Lower lobe of right lung (tissue), 2 donors: ENCODE data around the gene CAPZB. TPM values are rescaled to one million over a fixed set of nuclear protein-coding genes. Genes with fewer than 3 reads are reported as not detected.
"Not testable (repeated sequence)": the region's sequence is repeated elsewhere in the genome, so short reads cannot be mapped to it uniquely, and the experiment has no call there.

Experiments used
- ATAC-seq, 2 donors: fragments of 200-7000 bp; cut with Tn5 transposase; one replicate each; pipeline ENCODE4 v1.9.1; 2020 to 2022; ENCODE audit warnings: mild to moderate bottlenecking in 2 of 2, moderate library complexity in 2 of 2
- DNase-seq: peaks from one replicate; pipeline ENCODE4 v3.0.0-alpha.2; 2020
- H3K27ac ChIP-seq: fragments of 200-600 bp; one replicate; pipeline ENCODE4 v1.8.0; 2022
- H3K27me3 ChIP-seq: fragments of 200-600 bp; one replicate; pipeline ENCODE4 v1.8.0; 2022; ENCODE audit warnings: low read depth
- H3K36me3 ChIP-seq: fragments of 200-600 bp; one replicate; pipeline ENCODE4 v1.8.0; 2022; ENCODE audit warnings: mild to moderate bottlenecking
- H3K4me1 ChIP-seq: fragments of 200-600 bp; one replicate; pipeline ENCODE4 v1.8.0; 2022
- H3K4me3 ChIP-seq: fragments of 200-600 bp; one replicate; pipeline ENCODE4 v1.8.0; 2022; ENCODE audit warnings: mild to moderate bottlenecking
- H3K9me3 ChIP-seq: fragments of 200-600 bp; one replicate; pipeline ENCODE4 v1.8.0; 2022
- intact Hi-C: fragments of 100-400 bp; cut with DNase I; formaldehyde crosslinking; loops from one replicate; pipeline ENCODE4 v1.11.0; 2022
- total RNA-seq: library from RNA; stranded (reverse); fragmentation: NEBNext Ultra II Directional; extraction: Animal tissue kit (Norgen Biotek cat#: 25700); gene quantifications from one replicate; pipeline ENCODE4 v1.2.1, GENCODE V29; 2021
- TF ChIP-seq, protein P1 (sequence below): fragments of 200-600 bp; IDR thresholded peaks from one replicate; pipeline ENCODE4 v1.8.0; 2022; ENCODE audit warnings: antibody characterized with exemption, mild to moderate bottlenecking
- donor health status: DM: no; HTN: yes; CAD: no; lungs with severe emphysema.

CAPZB gene
- total RNA-seq, 1 donor from 2014 or later, result 236 TPM

DNA sequence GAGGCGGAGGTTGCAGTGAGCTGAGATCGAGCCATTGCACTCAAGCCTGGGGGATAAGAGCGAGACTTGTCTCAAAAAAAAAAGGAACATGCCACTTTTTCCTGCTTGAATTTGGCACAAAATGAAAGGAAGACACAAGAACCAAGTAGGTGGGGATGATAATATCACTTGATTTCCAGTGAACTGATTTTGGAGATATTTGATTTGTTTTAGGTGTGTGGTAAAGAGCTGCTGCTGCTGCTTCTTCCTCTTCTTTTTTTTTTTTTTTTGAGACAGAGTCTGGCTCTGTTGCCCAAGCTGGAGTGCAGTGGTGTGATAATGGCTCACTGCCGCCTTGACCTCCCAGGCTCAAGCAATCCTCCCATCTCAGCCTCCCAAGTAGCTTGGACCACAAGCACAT lies 29.9 kb upstream of the CAPZB start:
- intact Hi-C loops, result no loop called here
- peaks cover 12% of the 10 kb centered on the region for H3K4me1 ChIP-seq
- DNase-seq, result no peak
- no peak for ATAC-seq
- no peaks in the 10 kb centered on the region for H3K9me3 ChIP-seq
- peak overlapping the region; percentile 37 for H3K27ac ChIP-seq
- TF ChIP-seq, protein P1, sequence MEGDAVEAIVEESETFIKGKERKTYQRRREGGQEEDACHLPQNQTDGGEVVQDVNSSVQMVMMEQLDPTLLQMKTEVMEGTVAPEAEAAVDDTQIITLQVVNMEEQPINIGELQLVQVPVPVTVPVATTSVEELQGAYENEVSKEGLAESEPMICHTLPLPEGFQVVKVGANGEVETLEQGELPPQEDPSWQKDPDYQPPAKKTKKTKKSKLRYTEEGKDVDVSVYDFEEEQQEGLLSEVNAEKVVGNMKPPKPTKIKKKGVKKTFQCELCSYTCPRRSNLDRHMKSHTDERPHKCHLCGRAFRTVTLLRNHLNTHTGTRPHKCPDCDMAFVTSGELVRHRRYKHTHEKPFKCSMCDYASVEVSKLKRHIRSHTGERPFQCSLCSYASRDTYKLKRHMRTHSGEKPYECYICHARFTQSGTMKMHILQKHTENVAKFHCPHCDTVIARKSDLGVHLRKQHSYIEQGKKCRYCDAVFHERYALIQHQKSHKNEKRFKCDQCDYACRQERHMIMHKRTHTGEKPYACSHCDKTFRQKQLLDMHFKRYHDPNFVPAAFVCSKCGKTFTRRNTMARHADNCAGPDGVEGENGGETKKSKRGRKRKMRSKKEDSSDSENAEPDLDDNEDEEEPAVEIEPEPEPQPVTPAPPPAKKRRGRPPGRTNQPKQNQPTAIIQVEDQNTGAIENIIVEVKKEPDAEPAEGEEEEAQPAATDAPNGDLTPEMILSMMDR, result no peak
- no peaks in the 10 kb centered on the region for H3K36me3 ChIP-seq
- H3K27me3 ChIP-seq, result no peaks in the 10 kb centered on the region
- H3K4me3 ChIP-seq, result no peak overlapping the region

DNA sequence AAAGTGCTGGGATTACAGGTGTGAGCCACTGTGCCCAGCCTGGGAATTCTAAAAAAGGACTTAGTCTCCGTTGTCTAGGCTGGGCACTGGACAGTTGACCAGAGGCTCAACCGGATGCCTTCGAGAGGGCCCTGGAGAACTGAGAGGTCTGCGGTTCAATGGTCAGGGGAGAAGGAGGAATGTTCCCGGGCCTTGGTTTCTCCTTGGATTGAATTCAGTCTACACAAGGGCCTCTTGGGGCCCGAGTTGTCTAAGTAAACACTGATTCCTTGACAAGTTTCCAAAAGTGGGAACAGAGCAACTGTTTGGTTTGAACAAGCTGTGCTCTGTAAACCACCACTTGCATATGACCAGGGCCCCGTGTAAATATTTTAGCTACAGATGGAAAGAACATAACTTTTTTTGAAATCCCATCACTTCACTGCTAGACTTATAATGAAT lies 29.1 kb upstream of the CAPZB start:
- Histone ChIP-seq H3K27ac (peak overlapping the region; percentile 64), H3K9me3 (no peaks in the 10 kb centered on the region), H3K27me3 (no peaks in the 10 kb centered on the region), H3K4me3 (no peak overlapping the region), H3K36me3 (no peaks in the 10 kb centered on the region), H3K4me1 (peaks cover 12% of the 10 kb centered on the region)
- intact Hi-C loops, result no loop called here
- DNase-seq (no peak), ATAC-seq (peak; percentile 58 to 78)
- TF ChIP-seq, protein P1, result no peak

DNA sequence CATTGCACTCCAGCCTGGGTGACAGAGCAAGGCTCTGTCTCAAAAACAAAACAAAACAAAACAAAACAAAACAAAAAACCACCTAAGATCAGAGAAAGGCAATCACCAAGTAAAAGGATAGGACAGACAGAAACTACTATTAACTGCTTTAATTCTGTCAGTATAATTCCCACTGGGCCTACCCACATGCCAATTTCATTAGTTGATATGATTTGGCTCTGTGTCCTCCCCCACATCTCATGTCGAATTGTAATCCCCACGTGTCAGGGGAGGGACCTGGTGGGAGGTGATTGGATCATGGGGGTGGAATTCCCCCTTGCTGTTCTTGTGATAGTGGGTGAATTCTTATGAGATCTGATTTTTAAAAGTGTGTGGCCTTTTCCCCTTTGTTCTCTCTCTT lies 27.2 kb upstream of the CAPZB start:
- Histone ChIP-seq H3K36me3 (no peaks in the 10 kb centered on the region), H3K9me3 (no peaks in the 10 kb centered on the region), H3K27ac (no peak overlapping the region), H3K4me3 (no peak overlapping the region), H3K4me1 (peaks cover 20% of the 10 kb centered on the region), H3K27me3 (no peaks in the 10 kb centered on the region)
- TF ChIP-seq, protein P1, result no peak
- intact Hi-C loops, result no loop called here
- no peak for DNase-seq
- no peak for ATAC-seq

DNA sequence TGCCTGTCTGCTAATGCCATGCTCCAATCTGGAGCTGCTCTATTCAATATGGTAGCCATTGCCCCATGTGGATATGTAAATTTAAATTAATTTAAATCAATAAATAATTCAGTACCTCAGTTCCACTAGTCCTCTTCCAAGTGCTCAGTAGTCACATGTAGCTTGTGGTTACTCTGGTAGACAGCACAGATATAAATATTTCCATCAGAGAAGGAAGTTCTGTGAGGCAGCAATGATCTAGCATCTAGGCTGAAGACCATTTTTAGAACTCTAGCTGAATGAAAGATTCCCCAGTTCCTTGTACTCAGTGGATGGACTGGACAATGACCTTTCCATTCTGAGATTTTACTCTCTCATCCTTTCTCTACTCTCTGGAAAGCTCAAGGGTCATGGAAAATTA lies 25.8 kb upstream of the CAPZB start:
- Histone ChIP-seq H3K4me3 (no peak overlapping the region), H3K36me3 (no peaks in the 10 kb centered on the region), H3K9me3 (no peaks in the 10 kb centered on the region), H3K27ac (no peak overlapping the region), H3K4me1 (peaks cover 29% of the 10 kb centered on the region), H3K27me3 (no peaks in the 10 kb centered on the region)
- TF ChIP-seq, protein P1, result no peak
- peak in 1 of 2 donors; percentile 40 for ATAC-seq
- DNase-seq, result no peak
- intact Hi-C loops, result no loop called here

DNA sequence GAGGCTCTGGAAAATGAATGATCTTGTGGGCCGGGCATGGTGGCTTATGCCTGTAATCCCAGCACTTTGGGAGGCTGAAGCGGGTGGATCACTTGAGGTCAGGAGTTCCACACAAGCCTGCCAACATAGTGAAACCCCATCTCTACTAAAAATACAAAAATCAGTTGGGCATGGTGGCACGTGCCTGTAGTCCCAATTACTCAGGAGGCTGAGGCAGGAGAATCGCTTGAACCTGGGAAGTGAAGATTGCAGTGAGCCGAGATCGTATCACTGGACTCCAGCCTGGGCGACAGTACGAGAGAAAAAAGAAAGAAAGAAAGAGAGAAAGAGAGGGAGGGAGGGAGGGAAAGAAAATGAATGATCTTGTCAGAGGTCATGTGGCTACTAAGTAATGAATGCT lies 24.3 kb upstream of the CAPZB start:
- H3K4me3 ChIP-seq, H3K27ac ChIP-seq, H3K36me3 ChIP-seq, intact Hi-C loops, DNase-seq, H3K27me3 ChIP-seq, H3K9me3 ChIP-seq, ATAC-seq: not testable (repeated sequence)
- peaks cover 43% of the 10 kb centered on the region for H3K4me1 ChIP-seq

DNA sequence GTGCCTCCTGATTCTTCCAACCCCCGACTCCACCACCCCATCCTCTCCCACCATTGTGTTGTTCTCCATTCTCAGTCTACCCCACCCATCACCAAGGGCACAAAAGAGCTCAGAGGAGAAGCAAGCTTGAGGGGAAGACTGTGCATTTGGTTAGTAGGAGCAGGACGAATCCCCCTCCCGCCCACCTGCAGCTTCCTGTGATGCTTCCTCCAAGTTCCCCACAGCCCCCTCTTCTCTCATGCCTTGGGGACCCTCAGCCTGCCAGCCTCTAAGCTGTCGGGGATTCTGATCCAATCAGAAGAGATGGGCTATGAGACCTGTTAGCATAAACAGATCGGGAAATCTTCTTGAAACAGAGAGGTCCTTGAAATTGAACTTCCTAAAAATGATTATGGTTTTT lies 22.2 kb upstream of the CAPZB start:
- no peaks in the 10 kb centered on the region for H3K27me3 ChIP-seq
- H3K4me1 ChIP-seq, result peaks cover 45% of the 10 kb centered on the region
- H3K4me3 ChIP-seq, result no peak overlapping the region
- TF ChIP-seq, protein P1, result no peak
- DNase-seq (no peak), ATAC-seq (no peak)
- intact Hi-C loops, result no loop called here
- no peaks in the 10 kb centered on the region for H3K9me3 ChIP-seq
- peak overlapping the region; percentile 56 for H3K27ac ChIP-seq
- no peaks in the 10 kb centered on the region for H3K36me3 ChIP-seq
